ENCODE results near the gene TPRG1L.
"Not testable (repeated sequence)": the region's sequence is repeated elsewhere in the genome, so short reads cannot be mapped to it uniquely, and the experiment has no call there.

TPRG1L gene

DNA sequence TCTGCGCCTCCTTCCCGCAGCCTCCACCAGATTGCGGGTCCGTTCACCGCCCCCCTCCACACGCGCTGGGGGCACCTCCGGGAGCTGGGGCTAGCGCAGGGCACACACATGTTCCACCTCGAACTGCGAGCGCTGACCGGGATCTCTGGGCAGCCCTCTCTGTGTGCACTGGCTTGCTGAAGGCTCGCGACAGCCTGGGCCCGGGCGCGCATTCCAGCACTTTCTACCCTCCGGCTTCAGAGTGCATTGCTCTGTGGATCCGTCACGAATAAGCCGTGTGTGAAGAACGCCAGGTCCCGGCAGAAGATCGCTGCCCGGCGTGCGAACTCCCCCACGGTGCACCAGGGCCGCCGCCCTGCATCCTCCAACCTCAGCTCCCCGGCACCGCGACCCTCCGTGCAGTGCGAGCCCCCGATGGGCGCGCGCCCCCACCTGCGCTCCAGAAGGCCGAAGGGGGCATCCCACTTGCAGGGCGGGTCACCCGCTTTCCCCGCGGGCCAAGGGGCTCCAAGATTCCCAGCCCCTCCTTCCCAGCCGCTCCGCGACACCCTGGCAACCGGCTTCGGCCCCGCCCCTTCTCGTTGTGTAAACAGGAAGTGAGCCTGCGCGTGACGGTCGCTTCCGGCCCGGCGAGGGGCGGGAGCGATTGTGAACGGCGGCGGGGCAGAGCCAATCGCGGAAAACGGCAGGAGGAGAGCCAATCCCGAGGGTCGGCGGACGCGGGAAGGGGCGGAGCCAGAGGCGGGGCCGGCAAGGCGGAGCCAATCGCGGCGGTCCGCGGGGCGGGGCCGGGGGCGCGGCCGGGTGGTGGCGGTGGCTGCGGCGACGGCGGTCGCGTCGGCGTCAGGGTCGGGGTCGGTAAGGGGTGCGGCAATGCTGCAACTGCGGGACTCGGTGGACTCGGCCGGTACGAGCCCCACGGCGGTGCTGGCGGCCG is at the start of gene TPRG1L:
Gene TPRG1L (plus strand): TSS at position 816 of the 937 bp plus-strand sequence. CDS start 58 bp downstream, at position 874.
- DNase-seq = peak; percentile 99

DNA sequence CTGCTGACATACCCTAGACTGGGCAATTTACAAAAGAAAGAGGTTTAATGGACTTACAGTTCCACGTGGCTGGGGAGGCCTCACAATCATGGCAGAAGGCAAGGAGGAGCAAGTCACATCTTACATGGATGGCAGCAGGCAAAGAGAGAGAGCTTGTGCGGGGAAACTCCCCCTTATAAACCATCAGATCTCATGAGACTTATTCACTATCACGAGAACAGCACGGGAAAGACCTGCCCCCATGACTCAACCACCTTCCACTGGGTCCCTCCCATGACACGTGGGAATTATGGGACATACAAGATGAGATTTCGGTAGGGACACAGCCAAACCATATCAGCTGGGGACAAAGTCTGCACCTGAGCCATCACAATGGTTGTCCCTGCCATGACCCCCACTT is 49.3 kb upstream of the TPRG1L start:
- not testable (repeated sequence) for DNase-seq

DNA sequence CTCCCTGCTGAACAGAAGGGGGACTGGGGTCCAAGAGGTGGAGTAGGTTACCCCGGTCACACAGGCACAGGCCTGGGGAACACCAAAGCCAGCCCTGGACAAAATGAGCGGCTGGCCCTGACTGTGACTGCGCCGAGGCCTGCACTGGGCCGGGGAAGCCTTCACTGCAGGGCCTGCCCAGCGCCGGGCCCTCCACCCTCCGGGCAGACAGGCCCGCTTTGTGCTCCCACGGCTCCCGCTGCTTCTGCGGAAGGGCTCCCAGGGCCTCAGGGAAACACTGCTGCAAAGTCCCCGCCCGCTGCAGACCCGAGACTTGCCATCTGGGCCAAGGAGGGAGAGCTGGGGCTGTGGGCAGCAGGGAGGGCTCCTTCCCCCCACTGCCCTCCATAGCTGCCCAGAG is 48.8 kb upstream of the TPRG1L start:
- DNase-seq = no peak

DNA sequence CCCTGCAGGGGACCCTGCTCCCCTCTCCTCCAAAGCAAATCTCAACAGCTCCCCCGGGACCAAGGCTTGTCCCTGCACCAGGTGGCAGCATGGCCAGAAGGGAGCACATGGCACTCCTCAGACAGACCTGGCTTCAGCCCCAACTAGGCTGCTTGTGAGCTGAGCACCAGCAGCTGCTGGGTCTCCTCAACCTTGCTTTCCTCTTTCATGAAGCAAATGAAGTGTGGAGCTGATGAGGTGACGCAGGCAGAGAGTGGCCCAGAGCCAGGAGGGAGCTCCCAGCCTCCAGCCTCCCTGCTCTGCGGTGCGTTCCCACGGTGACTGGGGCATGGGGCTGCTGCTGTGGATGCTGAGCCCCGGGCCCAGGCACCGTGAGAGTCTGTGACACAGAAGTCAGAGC is 47.5 kb upstream of the TPRG1L start:
- no peak for DNase-seq

DNA sequence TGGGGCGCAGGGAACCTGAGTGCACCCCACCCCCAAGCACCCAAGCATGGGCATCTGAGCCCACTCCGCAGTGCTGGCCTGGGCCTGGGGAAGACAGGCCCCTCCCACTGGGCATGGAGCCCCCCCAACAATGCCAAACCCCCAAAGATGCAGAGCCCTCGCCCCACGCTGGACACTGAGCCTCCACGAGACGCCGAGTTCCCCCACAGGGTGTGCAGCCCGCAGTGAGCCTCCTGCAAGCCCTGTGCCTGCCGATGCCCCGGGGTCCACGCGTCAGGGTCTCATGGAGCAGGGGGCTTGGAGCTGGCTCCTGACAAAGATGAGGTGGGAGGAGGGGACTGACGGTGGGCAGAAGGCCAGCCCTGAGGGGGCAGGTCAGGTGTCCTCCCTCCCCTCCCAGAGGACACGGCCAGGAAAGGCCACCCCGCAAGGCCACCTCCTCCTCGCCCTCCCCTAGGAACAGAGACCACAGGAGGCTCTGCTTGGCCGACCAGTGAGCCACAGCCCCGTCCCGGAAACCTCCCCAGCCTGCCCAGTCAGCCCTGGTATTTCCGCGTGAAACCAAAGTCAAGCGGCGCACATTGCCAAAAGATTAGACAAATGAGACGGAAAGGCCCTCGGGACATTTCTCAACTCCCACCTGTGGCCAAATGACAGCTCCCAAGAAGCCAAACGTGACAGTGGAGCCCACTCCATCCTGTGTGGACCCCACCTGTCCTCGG is 46.9 kb upstream of the TPRG1L start:
- DNase-seq = no peak

DNA sequence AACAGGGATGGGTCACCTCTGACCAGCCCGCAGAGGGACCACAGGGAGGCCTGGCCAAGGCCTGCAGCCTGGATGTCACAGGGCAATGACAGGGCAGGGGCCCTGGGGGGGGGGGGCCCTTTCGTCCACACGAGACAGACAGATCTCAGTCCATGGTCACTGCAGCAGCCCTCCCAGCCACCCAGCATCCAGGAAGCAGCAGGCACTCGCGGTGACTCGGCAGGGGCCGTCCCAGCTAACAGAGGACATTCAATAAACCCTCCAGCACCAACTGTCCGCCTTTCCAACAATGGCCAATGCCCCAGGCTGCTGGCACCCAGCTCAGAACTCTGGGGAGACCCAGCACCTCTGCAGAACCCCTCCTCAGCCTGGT is 46.4 kb upstream of the TPRG1L start:
- DNase-seq = no peak

DNA sequence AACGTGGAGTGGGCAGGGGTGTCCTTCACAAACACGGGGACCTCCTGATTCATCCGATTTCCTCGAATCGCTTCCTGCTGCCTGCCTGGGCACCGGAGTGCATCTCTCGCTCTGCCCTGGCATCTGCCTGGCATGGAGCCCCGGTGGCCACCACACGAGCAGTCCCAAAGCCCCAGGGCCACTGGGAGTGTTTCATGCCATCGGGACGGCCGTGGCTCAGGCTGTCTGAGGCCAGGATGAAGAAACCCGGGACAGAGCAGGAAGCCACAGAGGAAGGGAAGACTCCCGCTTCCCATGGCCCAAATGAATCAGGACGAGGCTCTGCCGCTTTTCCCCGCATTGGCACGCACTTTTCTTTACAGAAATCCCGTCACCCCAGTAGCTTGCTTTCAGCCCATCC is 45.9 kb upstream of the TPRG1L start:
- no peak for DNase-seq

DNA sequence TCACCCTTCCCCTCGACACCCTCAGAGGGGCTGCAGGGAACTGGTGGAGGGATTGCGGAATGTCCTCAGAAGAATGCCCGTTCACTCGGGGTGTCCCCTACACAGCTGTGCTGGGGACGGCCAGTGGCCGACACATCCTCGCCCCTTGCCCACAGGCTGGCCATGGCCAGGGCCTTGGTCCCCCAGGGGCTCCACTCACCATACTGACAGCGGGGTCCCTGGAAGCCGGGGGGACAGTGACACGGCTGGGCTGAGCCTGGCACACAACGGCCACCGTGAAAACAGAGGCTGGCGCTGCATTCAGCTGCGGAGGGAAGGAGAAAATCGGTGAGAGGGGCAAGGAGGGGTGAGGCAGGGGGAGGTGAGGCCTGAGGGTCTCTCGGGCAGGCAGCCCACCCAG is 45.2 kb upstream of the TPRG1L start:
- DNase-seq = no peak

DNA sequence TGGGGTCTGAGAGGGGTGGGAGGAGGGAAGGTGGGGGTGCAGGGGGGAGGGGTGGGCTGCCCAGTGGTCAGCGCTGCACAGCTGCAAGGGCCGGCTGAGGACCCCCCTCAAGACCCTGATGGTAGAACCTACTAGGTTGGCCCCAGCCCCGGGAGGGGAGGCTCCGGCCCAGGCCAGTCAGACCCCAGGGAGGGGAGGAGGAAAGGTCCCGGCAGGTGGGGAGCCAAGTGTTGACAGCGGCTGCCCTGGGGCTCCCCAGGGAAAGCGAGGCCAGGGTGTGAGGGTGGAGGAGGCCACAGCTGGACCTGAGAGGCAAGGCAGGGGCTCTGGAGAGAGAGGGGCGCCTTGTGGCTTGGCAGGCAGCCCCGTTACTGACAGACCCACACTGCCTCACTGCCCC is 44.6 kb upstream of the TPRG1L start:
- no peak for DNase-seq

DNA sequence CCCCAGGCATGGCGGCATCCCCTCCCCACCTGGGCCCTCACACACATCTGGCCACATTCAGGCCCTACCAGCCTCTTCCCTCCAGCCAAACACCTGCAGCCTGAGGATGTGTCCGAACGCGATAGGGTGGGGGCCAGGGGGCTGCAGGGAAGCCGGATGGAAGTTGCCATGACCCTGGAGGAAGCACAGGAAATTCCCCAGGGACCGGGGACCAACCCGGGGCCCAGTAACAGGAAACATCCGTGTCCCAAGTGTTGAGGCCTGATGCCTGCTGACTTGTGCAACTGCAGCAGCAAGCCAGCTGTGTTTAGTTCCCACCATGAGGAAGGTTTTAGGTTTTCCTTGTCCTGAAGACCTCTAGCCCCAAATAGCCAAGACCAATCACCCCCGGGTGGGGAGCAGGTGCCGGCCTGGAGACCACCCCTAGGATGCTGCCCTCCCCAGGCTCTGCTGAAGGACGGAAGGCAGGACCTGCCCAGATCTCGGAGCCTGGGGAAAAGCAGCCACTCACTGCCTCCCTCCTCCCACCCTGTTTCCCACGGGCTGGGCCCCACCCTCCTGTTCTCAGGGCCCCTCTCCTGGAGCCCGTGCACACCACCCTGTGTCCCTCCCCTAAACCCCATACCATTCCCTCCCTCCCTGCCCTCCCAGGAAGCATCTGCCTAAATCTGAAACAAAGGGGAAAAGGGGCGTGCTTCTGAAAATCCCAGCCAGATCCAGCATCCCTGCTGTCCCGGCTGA is 43.3 kb upstream of the TPRG1L start:
- no peak for DNase-seq

DNA sequence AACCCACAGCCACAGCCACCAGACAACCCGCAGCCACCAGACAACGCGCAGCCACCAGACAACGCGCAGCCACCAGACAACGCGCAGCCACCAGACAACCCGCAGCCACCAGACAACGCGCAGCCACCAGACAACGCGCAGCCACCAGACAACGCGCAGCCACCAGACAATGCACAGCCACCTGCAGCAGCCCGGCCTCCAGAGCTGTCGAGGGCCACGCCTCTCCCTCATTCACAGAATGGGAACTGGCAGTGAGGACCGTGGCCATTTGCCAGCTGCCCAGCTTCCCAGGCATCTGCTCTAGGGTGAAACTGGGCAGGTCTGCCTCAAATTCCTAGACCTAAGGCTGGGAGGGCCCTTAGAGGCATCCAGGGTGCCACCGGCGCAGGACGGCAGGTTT is 41.1 kb upstream of the TPRG1L start:
- not testable (repeated sequence) for DNase-seq

DNA sequence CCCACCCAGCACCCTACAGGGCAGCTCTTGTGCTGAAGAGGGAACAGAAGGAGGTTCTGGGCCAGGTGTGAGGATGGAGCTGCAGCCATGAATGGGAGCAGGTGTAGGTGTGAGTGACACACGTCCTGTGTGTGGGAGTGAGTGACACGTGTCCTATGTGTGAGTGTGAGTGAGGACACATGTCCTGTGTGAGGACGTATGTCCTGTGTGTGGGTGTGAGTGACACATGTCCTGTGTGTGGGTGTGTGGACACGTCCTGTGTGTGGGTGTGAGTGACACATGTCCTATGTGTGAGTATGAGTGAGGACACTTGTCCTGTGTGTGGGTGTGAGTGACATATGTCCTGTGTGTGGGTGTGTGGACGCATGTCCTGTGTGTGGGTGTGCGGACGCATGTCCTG is 39.9 kb upstream of the TPRG1L start:
- peak; percentile 53 for DNase-seq

DNA sequence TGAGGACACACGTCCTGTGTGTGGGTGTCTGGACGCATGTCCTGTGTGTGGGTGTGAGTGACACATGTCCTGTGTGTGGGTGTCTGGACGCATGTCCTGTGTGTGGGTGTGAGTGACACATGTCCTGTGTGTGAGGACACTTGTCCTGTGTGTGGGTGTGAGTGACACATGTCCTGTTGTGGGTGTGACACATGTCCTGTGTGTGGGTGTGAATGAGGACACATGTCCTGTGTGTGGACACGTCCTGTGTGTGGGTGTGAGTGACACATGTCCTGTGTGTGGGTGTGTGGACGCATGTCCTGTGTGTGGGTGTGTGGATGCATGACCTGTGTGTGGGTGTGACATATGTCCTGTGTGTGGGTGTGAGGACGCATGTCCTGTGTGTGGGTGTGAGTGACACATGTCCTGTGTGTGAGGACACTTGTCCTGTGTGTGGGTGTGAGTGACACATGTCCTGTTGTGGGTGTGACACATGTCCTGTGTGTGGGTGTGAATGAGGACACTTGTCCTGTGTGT is 39.4 kb upstream of the TPRG1L start:
- DNase-seq = not testable (repeated sequence)

DNA sequence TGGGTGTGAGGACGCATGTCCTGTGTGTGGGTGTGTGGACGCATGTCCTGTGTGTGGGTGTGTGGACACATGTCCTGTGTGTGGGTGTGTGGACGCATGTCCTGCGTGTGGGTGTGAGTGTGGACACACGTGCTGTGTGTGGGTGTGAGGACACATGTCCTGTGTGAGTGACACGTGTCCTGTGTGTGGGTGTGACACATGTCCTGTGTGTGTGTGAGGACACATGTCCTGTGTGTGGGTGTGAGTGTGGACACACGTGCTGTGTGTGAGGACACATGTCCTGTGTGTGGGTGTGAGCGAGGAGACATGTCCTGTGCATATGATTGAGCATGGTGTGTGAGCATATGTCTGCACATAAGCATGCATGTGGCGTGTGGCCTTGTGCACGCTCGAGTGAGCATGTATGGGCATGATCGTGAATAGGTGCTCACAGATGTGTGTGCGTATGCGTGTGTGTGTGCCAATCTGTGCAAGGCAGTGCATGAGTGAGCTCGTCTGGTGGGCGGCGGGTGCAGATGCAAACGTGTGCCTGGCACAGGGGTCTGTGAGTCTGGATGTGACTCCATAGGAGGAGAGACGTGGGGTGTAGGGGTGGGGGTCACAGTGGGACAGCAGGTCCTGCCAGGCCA is 38.8 kb upstream of the TPRG1L start:
- no peak for DNase-seq

DNA sequence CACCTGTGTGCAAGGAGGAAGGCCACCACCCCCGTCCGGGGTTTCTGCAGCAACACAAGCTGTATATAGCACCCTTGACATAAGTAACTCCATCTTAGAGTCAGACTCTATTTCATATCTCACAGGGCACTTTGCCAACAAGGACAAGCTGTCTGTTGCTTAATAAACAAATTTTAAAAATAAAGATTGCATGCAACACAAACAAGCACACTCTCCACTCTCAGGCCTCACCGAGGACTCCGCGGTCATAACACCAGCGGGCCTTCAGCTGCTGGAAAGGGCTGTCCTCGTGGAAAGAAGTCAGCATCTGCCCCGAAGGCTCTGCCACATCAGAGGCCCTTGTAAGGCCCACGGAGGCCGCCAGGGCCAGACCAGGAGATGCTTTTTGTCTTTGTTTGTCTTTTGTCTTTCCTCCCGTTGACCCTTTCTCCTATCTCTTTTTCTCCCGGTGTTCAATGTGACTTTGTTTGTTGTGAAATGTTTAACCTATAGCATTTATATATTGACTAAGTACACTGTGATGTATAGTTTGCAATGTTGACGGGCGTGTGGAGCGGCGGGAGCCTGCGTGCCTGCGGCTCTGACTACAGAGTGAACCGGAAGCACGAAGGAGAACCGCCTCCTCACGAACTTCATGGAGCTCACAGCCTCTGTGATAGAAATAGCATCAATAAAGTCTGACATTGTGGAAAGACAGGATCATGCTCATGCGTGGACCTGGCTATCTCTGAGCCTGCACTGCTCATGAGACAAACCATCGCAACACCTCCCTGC is 37.6 kb upstream of the TPRG1L start:
- DNase-seq = no peak

DNA sequence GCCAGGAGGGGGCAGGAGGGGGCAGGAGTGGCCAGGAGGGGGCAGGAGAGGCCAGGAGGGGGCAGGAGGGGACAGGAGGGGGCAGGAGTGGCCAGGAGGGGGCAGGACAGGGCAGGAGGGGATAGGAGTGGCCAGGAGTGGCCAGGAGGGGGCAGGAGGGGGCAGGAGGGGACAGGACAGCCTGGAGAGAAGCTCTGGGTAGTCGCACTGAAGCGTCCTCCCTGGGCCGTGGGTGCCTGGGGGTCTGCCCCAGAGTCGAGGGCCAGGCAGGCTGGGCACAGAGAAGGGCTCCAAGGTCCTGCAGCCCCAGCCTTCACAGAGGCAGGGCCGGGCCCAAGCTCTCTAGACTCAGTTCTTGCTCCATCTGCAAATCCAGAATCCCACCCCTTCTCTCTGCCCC is 36.4 kb upstream of the TPRG1L start:
- no peak for DNase-seq

DNA sequence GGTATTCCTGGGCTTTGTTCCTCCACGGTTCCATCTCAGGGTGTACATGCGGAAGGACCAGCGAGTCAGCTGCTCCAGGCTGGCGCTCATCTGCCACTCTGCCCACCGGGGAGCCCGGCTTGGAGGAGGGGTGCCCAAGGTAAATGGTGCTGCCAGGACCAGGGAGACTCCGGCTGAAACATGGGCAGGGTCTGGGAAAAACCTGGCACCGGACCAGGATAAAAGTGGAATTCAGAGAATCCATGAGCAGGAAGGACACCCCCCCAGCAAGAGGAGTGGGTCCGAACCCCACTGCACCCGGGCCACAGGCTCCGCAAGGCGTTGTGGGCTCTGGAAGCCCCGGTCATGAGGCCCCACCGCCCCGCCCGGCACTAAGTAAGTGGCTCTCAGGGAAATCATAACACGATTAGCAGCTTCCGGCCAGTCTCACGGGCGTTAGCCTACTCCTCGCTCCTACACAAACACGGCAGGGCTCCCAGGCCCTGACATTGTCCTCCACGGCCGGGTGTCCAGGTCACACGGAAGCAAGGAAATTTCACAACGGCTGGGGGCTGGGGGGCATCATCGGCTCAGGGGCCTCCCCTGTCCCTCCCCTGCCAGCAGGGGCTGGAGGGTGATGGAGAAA is 34.6 kb upstream of the TPRG1L start:
- no peak for DNase-seq

DNA sequence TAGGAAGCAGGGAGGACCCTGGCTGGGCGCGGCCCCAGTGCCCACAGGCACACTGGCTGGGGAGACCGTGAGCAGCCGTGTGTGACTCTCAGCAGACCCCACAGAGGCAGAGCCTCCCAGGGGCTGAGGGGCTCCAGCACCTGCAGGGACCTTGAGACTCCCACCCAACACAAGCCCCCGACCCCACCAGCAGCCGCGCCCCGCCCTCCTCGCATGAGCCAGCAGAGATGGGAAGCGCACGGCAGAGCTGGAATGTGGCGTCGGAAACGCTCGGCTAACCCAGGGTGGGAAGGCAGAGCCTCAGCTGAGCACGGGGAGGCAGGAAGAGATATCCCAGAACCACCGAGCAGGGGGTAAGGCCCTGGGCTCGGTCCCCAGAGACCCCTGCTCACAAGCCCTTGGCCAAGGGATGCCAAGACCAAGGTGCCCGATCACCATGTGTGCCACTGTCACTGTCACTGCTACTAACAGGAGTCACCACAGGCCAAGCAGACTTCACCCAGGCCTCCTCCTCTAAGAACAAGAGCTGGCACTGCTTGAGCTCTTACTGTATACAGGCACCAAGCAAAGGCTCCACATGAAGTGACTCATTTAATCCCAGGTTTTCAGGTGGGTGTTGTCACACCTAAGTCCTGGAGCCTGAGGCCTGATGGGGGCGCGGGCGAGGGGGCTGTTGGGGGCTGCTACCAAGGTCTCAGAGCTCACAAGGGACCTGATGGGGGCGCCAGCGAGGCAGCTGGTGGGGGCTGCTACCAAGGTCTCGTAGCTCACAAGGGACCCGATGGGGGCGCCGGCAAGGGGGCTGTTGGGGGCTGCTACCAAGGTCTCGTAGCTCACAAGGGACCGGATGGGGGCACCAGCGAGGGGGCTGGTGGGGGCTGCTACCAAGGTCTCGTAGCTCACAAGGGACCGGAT is 33.6 kb upstream of the TPRG1L start:
- DNase-seq = no peak

DNA sequence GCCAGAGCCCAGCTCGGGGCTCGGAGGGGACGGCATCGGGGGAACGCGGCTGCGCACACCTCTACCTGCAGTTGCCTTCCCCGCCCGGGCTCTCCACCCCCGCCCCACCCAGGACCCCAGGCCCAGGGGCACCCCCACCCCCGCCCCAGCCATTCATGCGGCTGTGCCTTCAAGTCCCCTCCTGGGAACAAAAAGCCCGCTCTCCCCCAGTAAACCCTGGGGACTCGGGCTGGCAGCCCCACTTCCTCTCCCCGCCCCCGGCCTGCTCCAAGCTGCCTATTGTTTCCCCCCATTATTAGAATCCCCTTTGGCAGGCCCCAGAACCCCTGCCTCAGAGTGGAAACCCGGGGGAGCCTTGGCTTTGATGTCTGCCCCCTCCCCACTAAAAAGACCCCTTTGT is 31.5 kb upstream of the TPRG1L start:
- no peak for DNase-seq

DNA sequence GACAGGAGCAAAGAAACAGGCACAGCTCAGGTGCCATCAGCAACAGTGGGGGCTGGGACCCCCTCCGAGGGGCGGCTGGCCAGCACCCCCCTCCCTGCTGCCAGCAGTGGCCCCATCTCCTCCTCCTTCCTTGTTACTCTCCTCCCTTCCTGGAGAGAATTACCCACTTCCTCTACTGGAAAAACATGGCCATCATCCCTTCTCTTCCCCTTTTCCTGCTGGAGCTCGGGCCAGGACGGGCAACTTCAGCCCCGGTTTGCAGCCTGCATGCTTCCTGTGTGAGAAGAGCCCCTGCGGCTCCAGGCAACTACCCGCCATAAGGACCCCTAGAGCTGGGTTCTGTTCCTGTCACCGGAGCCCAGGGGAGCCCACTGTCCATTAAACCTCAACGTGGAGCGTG is 31.1 kb upstream of the TPRG1L start:
- DNase-seq = no peak
